Pericardium fibroblast (primary cell): ENCODE data around the gene POGLUT3. TPM values are rescaled to one million over a fixed set of nuclear protein-coding genes. Genes with fewer than 3 reads are reported as not detected.

ENCODE experiments used
- total RNA-seq: library from RNA; depleted of rRNA; stranded (reverse); fragments of >200 nt; gene quantifications from 2 replicates; pipeline ENCODE4 v1.2.3, GENCODE V29; 2015

Gene POGLUT3
- 27.3 and 34.7 TPM in 2 replicates for total RNA-seq

GRCh38 chr11:108498046-108498815, at the start of gene POGLUT3:
TSS of gene POGLUT3 (minus strand) at chr11:108498384. CDS start at chr11:108498366, 18 bp downstream.

GRCh38 chr11:108467091-108467823, 30.9 kb downstream of the POGLUT3 start, which contains the start of gene C11orf65:
TSS of gene C11orf65 (minus strand) at chr11:108467529. CDS start at chr11:108461559, 5,970 bp downstream.

Other genes with a start within 250 kb of the POGLUT3 start
- gene C11orf65, start 30.9 kb downstream of the POGLUT3 start, total RNA-seq: 0.09 and 3.6 TPM in 2 replicates
- gene EXPH5, start 95.4 kb upstream of the POGLUT3 start, total RNA-seq: 0.12 and 0.17 TPM in 2 replicates
- gene DDX10, start 166.7 kb upstream of the POGLUT3 start, total RNA-seq: 9.0 and 12.7 TPM in 2 replicates